ENCODE measurements around the gene SH3BGRL.

DNA sequence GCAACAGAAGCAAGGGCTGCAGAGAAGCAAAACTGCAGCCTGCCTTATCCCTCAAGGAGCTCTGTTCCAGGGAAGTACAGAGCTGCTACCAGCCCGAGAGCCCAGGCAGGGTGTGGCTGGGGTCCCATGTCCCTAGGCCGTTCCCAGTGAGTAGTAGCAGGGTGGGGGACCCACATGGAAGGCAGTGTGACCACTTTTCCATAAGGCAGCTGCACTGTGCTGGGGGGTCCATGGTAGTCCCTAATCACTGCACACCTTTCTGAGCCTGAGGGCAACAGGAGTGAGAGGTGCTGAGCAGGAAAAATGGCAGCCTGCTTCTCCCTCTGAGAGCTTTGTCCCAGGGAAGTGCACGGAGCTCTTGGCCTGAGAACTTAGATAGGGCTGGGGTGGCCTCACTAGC is 135.9 kb downstream of the SH3BGRL start:
- TF ChIP-seq, protein P1, sequence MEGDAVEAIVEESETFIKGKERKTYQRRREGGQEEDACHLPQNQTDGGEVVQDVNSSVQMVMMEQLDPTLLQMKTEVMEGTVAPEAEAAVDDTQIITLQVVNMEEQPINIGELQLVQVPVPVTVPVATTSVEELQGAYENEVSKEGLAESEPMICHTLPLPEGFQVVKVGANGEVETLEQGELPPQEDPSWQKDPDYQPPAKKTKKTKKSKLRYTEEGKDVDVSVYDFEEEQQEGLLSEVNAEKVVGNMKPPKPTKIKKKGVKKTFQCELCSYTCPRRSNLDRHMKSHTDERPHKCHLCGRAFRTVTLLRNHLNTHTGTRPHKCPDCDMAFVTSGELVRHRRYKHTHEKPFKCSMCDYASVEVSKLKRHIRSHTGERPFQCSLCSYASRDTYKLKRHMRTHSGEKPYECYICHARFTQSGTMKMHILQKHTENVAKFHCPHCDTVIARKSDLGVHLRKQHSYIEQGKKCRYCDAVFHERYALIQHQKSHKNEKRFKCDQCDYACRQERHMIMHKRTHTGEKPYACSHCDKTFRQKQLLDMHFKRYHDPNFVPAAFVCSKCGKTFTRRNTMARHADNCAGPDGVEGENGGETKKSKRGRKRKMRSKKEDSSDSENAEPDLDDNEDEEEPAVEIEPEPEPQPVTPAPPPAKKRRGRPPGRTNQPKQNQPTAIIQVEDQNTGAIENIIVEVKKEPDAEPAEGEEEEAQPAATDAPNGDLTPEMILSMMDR (conservative IDR thresholded peaks at IDR 0.05): no peak
- TF ChIP-seq EZH2 (IDR thresholded peaks at IDR 0.05; ENCODE audit: low read depth): no peak

All from PC-9 (cell line).